ENCODE measurements around the gene PTH2R. TPM values are rescaled to one million over a fixed set of nuclear protein-coding genes. Genes with fewer than 3 reads are reported as not detected.
"Not testable (repeated sequence)": the region's sequence is repeated elsewhere in the genome, so short reads cannot be mapped to it uniquely, and the experiment has no call there.

The PTH2R gene
- total and polyA plus RNA-seq, 2 experiments from 2014 or later, result 0.18 to 0.38 TPM

DNA sequence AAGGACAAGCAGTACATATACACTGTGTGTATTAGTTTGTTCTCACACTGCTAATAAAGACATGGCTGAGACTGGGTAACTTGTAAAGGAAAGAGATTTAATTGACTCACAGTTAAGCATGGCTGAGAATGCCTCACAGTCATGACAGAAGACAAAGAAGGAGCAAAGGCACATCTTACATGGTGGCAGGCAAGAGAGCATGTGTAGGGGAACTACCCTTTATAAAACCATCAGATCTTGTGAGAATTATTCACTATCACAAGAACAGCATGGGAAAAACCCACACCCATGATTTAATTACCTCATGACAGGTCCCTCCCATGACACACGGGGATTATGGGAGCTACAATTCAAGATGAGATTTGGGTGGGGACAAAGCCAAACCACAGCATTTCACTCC is 129.0 kb downstream of the PTH2R start:
- H3K9me2 ChIP-seq (ENCODE audit: insufficient read depth); H3K27me3 ChIP-seq (ENCODE audit: insufficient read depth); H3K79me2 ChIP-seq (replicated peaks; ENCODE audit: insufficient read depth); H2AFZ ChIP-seq; H3K4me1 ChIP-seq (ENCODE audit: insufficient read depth); H3K4me2 ChIP-seq; H3K36me3 ChIP-seq (ENCODE audit: insufficient read depth); H3K4me3 Mint-ChIP-seq; H3K27me3 Mint-ChIP-seq (ENCODE audit: insufficient read depth, low read depth, poor library complexity); H3K4me1 Mint-ChIP-seq; H4K20me1 ChIP-seq (replicated peaks; ENCODE audit: insufficient read depth); ATAC-seq; H3K27ac Mint-ChIP-seq; H3K4me3 ChIP-seq; H3F3A ChIP-seq (replicated peaks; ENCODE audit: low read depth); H3K27ac ChIP-seq (ENCODE audit: low read depth); DNase-seq (ENCODE audit: low spot score): not testable (repeated sequence)
- Mint-ChIP-seq H3K36me3 (ENCODE audit: low read depth) (peaks cover 10% of the 10 kb centered on the region), H3K9me3 (peaks cover 24% of the 10 kb centered on the region)

- H3K9me2 ChIP-seq (ENCODE audit: insufficient read depth), result peaks cover 7% of the 10 kb centered on the region; the same call in 1 of the 2 replicates
- H3K27ac Mint-ChIP-seq, result no peak overlapping the region
- H3K4me1 Mint-ChIP-seq, result peaks cover 4% of the 10 kb centered on the region
- no peak overlapping the region for H3K4me3 ChIP-seq
- H3K27ac ChIP-seq (ENCODE audit: low read depth), result no peak overlapping the region
- H3K27me3 Mint-ChIP-seq (ENCODE audit: insufficient read depth, low read depth, poor library complexity), result no peaks in the 10 kb centered on the region
- no peaks in the 10 kb centered on the region for H3F3A ChIP-seq (replicated peaks; ENCODE audit: low read depth)
- ATAC-seq (no peak), DNase-seq (ENCODE audit: low spot score) (no peak)
- H2AFZ ChIP-seq, result no peak overlapping the region
- H3K4me1 ChIP-seq (ENCODE audit: insufficient read depth), result no peaks in the 10 kb centered on the region
- peaks cover 11% of the 10 kb centered on the region for H3K9me3 Mint-ChIP-seq
- H3K27me3 ChIP-seq (ENCODE audit: insufficient read depth), result no peaks in the 10 kb centered on the region
- peaks cover 5% of the 10 kb centered on the region for H3K36me3 Mint-ChIP-seq (ENCODE audit: low read depth)
- no peak overlapping the region for H3K4me3 Mint-ChIP-seq
- no peaks in the 10 kb centered on the region for H4K20me1 ChIP-seq (replicated peaks; ENCODE audit: insufficient read depth)
- no peaks in the 10 kb centered on the region for H3K79me2 ChIP-seq (replicated peaks; ENCODE audit: insufficient read depth)
- TF ChIP-seq, protein P1, sequence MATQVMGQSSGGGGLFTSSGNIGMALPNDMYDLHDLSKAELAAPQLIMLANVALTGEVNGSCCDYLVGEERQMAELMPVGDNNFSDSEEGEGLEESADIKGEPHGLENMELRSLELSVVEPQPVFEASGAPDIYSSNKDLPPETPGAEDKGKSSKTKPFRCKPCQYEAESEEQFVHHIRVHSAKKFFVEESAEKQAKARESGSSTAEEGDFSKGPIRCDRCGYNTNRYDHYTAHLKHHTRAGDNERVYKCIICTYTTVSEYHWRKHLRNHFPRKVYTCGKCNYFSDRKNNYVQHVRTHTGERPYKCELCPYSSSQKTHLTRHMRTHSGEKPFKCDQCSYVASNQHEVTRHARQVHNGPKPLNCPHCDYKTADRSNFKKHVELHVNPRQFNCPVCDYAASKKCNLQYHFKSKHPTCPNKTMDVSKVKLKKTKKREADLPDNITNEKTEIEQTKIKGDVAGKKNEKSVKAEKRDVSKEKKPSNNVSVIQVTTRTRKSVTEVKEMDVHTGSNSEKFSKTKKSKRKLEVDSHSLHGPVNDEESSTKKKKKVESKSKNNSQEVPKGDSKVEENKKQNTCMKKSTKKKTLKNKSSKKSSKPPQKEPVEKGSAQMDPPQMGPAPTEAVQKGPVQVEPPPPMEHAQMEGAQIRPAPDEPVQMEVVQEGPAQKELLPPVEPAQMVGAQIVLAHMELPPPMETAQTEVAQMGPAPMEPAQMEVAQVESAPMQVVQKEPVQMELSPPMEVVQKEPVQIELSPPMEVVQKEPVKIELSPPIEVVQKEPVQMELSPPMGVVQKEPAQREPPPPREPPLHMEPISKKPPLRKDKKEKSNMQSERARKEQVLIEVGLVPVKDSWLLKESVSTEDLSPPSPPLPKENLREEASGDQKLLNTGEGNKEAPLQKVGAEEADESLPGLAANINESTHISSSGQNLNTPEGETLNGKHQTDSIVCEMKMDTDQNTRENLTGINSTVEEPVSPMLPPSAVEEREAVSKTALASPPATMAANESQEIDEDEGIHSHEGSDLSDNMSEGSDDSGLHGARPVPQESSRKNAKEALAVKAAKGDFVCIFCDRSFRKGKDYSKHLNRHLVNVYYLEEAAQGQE (IDR thresholded peaks at IDR 0.05; ENCODE audit: unreplicated experiment), result no peak
- H3K4me2 ChIP-seq, result no peak overlapping the region
- no peaks in the 10 kb centered on the region for H3K36me3 ChIP-seq (ENCODE audit: insufficient read depth)
These were observed 134.9 kb downstream of the PTH2R start for GRCh38 chr2:208541461-208541988.

DNA sequence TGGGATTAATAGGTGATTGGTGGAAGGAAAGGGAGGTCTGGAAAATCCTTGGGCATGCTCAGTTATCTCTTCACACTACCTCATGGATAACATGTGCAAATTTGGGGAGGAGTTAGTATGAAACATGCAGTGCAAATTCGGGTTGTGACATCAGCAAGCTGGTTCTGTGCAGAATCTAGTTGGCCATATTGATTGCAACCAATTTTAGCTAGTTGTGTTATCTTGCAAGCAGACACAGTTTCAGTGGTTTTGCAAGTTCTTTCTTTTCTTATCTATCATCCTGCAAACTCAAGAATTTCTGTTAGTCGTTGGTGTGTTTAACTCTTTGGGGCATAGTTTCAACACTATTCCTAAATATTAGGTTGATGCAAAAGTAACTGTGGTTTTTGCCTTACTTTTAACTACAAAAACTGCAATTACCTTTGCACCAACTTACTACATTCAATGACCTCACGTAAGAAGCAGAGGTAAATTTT is 135.4 kb downstream of the PTH2R start:
- Mint-ChIP-seq H3K4me3 (no peak overlapping the region), H3K4me1 (peaks cover 4% of the 10 kb centered on the region), H3K36me3 (ENCODE audit: low read depth) (peaks cover 4% of the 10 kb centered on the region), H3K27ac (no peak overlapping the region), H3K27me3 (ENCODE audit: insufficient read depth, low read depth, poor library complexity) (no peaks in the 10 kb centered on the region), H3K9me3 (peaks cover 8% of the 10 kb centered on the region)
- Histone ChIP-seq H3F3A (replicated peaks; ENCODE audit: low read depth) (no peaks in the 10 kb centered on the region), H2AFZ (no peak overlapping the region), H3K4me3 (no peak overlapping the region), H3K9me2 (ENCODE audit: insufficient read depth) (peaks cover 7% of the 10 kb centered on the region; the same call in 1 of the 2 replicates), H3K27me3 (ENCODE audit: insufficient read depth) (no peaks in the 10 kb centered on the region), H3K4me1 (ENCODE audit: insufficient read depth) (no peaks in the 10 kb centered on the region), H3K36me3 (ENCODE audit: insufficient read depth) (no peaks in the 10 kb centered on the region), H3K79me2 (replicated peaks; ENCODE audit: insufficient read depth) (no peaks in the 10 kb centered on the region), H3K27ac (ENCODE audit: low read depth) (no peak overlapping the region), H4K20me1 (replicated peaks; ENCODE audit: insufficient read depth) (no peaks in the 10 kb centered on the region), H3K4me2 (no peak overlapping the region)
- ATAC-seq (no peak), DNase-seq (ENCODE audit: low spot score) (no peak)
- TF ChIP-seq, protein P1 (IDR thresholded peaks at IDR 0.05; ENCODE audit: unreplicated experiment), result no peak
- no peak for TF ChIP-seq STAT1 (IDR thresholded peaks at IDR 0.05; ENCODE audit: unreplicated experiment)

Measured in GM23338 (cell line).